ENCODE measurements around the gene SCN3B.
"Not testable (repeated sequence)": the region's sequence is repeated elsewhere in the genome, so short reads cannot be mapped to it uniquely, and the experiment has no call there.

Gene SCN3B

DNA sequence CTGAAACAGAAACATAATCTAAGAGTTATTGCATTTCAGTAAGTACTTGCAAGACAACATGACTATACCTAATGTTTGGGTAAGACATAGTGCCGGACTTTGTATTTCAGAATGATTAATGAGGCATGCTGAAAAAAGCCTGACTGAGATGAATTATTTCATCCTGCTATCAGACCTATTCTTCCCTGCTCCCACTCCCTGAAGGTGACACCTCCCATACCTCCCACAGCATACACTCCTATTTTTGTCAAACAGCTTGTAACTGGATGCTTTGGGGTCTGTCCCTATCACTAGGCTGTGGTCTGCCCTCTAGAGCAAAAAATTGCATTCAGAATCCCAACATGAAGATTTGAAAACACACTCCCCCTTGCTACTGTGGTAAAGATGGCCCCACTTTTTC, 10.9 kb upstream of the SCN3B start:
- Histone ChIP-seq H3K9me3 (ENCODE audit: control insufficient read depth, low read length) (no peaks in the 10 kb centered on the region), H3K27me3 (replicated peaks; ENCODE audit: control insufficient read depth, insufficient read depth, low read length, poor library complexity, severe bottlenecking) (no peaks in the 10 kb centered on the region), H3K4me3 (ENCODE audit: insufficient read depth, low read depth, low read length, poor library complexity, severe bottlenecking) (no peak overlapping the region), H3K36me3 (ENCODE audit: control insufficient read depth, insufficient read depth, low read length) (no peaks in the 10 kb centered on the region), H3K4me1 (ENCODE audit: control insufficient read depth, insufficient read depth, low read length, poor library complexity, severe bottlenecking) (no peaks in the 10 kb centered on the region), H3K27ac (ENCODE audit: insufficient read depth, low read length, poor library complexity, severe bottlenecking) (no peak overlapping the region)
- DNase-seq = no peak

- DNase-seq; H3K27ac ChIP-seq (ENCODE audit: insufficient read depth, low read length, poor library complexity, severe bottlenecking); H3K27me3 ChIP-seq (replicated peaks; ENCODE audit: control insufficient read depth, insufficient read depth, low read length, poor library complexity, severe bottlenecking); H3K9me3 ChIP-seq (ENCODE audit: control insufficient read depth, low read length); H3K4me3 ChIP-seq (ENCODE audit: insufficient read depth, low read depth, low read length, poor library complexity, severe bottlenecking); H3K36me3 ChIP-seq (ENCODE audit: control insufficient read depth, insufficient read depth, low read length); H3K4me1 ChIP-seq (ENCODE audit: control insufficient read depth, insufficient read depth, low read length, poor library complexity, severe bottlenecking): not testable (repeated sequence)
These were observed 5.5 kb upstream of the SCN3B start for GRCh38 chr11:123659965-123660364.

- H3K36me3 ChIP-seq (ENCODE audit: control insufficient read depth, insufficient read depth, low read length) = no peaks in the 10 kb centered on the region
- H3K27ac ChIP-seq (ENCODE audit: insufficient read depth, low read length, poor library complexity, severe bottlenecking) = no peak overlapping the region
- no peak for DNase-seq
- H3K4me1 ChIP-seq (ENCODE audit: control insufficient read depth, insufficient read depth, low read length, poor library complexity, severe bottlenecking) = peaks cover 6% of the 10 kb centered on the region
- no peaks in the 10 kb centered on the region for H3K27me3 ChIP-seq (replicated peaks; ENCODE audit: control insufficient read depth, insufficient read depth, low read length, poor library complexity, severe bottlenecking)
- no peaks in the 10 kb centered on the region for H3K9me3 ChIP-seq (ENCODE audit: control insufficient read depth, low read length)
- H3K4me3 ChIP-seq (ENCODE audit: insufficient read depth, low read depth, low read length, poor library complexity, severe bottlenecking) = no peak overlapping the region
These were observed 4.9 kb upstream of the SCN3B start for GRCh38 chr11:123659311-123659710.

DNA sequence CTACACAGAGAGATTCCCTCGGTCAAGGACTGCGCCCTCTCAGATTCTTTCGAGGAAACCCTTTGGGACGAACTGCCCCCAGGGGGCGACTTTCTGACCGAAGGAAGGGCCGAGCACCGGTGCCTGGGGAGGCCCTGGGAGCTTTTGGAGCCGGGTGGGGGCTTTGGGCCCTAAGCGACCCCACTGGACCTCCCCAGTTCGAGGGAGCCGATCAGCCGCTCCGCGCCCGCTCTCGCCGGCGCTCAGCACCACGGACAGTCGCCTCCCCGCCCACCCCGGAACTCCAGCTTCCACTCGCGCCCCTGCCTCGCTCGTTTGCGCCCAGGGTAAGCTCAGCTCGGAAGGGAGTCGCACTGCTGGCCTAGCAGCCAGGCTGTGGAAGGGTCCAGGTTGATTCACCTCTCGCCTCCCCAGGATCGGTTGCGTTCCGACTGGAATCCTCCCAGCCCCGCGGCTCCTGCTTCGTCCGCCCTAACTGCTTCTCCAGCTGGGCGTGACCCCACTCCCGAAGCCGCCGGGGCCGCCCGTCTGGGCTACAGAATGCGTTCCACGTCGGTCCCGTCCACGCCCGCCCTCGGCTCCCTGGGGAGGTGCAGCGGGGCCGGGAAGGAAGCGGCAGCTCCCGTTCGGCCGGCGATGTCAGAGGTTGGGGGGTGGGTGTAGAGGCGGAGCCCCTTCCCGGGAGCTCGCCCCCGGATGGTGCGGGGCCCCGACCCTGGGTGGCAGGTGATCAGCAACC, 428 bp downstream of the SCN3B start:
- DNase-seq = no peak

GRCh38 chr11:123653483-123653826, 969 bp downstream of the SCN3B start:
- Histone ChIP-seq H3K4me3 (ENCODE audit: insufficient read depth, low read depth, low read length, poor library complexity, severe bottlenecking) (no peak overlapping the region), H3K36me3 (ENCODE audit: control insufficient read depth, insufficient read depth, low read length) (no peaks in the 10 kb centered on the region), H3K4me1 (ENCODE audit: control insufficient read depth, insufficient read depth, low read length, poor library complexity, severe bottlenecking) (peaks cover 13% of the 10 kb centered on the region), H3K9me3 (ENCODE audit: control insufficient read depth, low read length) (no peaks in the 10 kb centered on the region), H3K27me3 (replicated peaks; ENCODE audit: control insufficient read depth, insufficient read depth, low read length, poor library complexity, severe bottlenecking) (peaks cover 11% of the 10 kb centered on the region), H3K27ac (ENCODE audit: insufficient read depth, low read length, poor library complexity, severe bottlenecking) (no peak overlapping the region)
- no peak for DNase-seq

More for the DNA sequence above, 428 bp downstream of the SCN3B start:
- peaks cover 11% of the 10 kb centered on the region for H3K27me3 ChIP-seq (replicated peaks; ENCODE audit: control insufficient read depth, insufficient read depth, low read length, poor library complexity, severe bottlenecking)
- H3K9me3 ChIP-seq (ENCODE audit: control insufficient read depth, low read length) = no peaks in the 10 kb centered on the region
- H3K27ac ChIP-seq (ENCODE audit: insufficient read depth, low read length, poor library complexity, severe bottlenecking) = no peak overlapping the region
- peak overlapping the region; percentile 57 for H3K4me3 ChIP-seq (ENCODE audit: insufficient read depth, low read depth, low read length, poor library complexity, severe bottlenecking)
- H3K36me3 ChIP-seq (ENCODE audit: control insufficient read depth, insufficient read depth, low read length) = no peaks in the 10 kb centered on the region
- H3K4me1 ChIP-seq (ENCODE audit: control insufficient read depth, insufficient read depth, low read length, poor library complexity, severe bottlenecking) = peaks cover 13% of the 10 kb centered on the region

- no peak overlapping the region for H3K4me3 ChIP-seq (ENCODE audit: insufficient read depth, low read depth, low read length, poor library complexity, severe bottlenecking)
- H3K9me3 ChIP-seq (ENCODE audit: control insufficient read depth, low read length) = no peaks in the 10 kb centered on the region
- no peak for DNase-seq
- H3K27ac ChIP-seq (ENCODE audit: insufficient read depth, low read length, poor library complexity, severe bottlenecking) = no peak overlapping the region
- peaks cover 13% of the 10 kb centered on the region for H3K4me1 ChIP-seq (ENCODE audit: control insufficient read depth, insufficient read depth, low read length, poor library complexity, severe bottlenecking)
- no peaks in the 10 kb centered on the region for H3K36me3 ChIP-seq (ENCODE audit: control insufficient read depth, insufficient read depth, low read length)
- H3K27me3 ChIP-seq (replicated peaks; ENCODE audit: control insufficient read depth, insufficient read depth, low read length, poor library complexity, severe bottlenecking) = peaks cover 11% of the 10 kb centered on the region
These were observed 1.8 kb downstream of the SCN3B start for GRCh38 chr11:123652599-123652998.

GRCh38 chr11:123650901-123651300, 3.5 kb downstream of the SCN3B start:
- H3K4me1 ChIP-seq (ENCODE audit: control insufficient read depth, insufficient read depth, low read length, poor library complexity, severe bottlenecking) = peaks cover 13% of the 10 kb centered on the region
- H3K27me3 ChIP-seq (replicated peaks; ENCODE audit: control insufficient read depth, insufficient read depth, low read length, poor library complexity, severe bottlenecking) = peaks cover 11% of the 10 kb centered on the region
- H3K36me3 ChIP-seq (ENCODE audit: control insufficient read depth, insufficient read depth, low read length) = no peaks in the 10 kb centered on the region
- H3K9me3 ChIP-seq (ENCODE audit: control insufficient read depth, low read length) = no peaks in the 10 kb centered on the region
- DNase-seq = no peak
- H3K4me3 ChIP-seq (ENCODE audit: insufficient read depth, low read depth, low read length, poor library complexity, severe bottlenecking) = no peak overlapping the region
- H3K27ac ChIP-seq (ENCODE audit: insufficient read depth, low read length, poor library complexity, severe bottlenecking) = no peak overlapping the region

- no peak overlapping the region for H3K27ac ChIP-seq (ENCODE audit: insufficient read depth, low read length, poor library complexity, severe bottlenecking)
- H3K4me1 ChIP-seq (ENCODE audit: control insufficient read depth, insufficient read depth, low read length, poor library complexity, severe bottlenecking) = peaks cover 4% of the 10 kb centered on the region
- H3K27me3 ChIP-seq (replicated peaks; ENCODE audit: control insufficient read depth, insufficient read depth, low read length, poor library complexity, severe bottlenecking) = no peaks in the 10 kb centered on the region
- H3K36me3 ChIP-seq (ENCODE audit: control insufficient read depth, insufficient read depth, low read length) = no peaks in the 10 kb centered on the region
- H3K4me3 ChIP-seq (ENCODE audit: insufficient read depth, low read depth, low read length, poor library complexity, severe bottlenecking) = no peak overlapping the region
- H3K9me3 ChIP-seq (ENCODE audit: control insufficient read depth, low read length) = no peaks in the 10 kb centered on the region
- no peak for DNase-seq
These were observed 9.0 kb downstream of the SCN3B start for GRCh38 chr11:123645286-123645975.

DNA sequence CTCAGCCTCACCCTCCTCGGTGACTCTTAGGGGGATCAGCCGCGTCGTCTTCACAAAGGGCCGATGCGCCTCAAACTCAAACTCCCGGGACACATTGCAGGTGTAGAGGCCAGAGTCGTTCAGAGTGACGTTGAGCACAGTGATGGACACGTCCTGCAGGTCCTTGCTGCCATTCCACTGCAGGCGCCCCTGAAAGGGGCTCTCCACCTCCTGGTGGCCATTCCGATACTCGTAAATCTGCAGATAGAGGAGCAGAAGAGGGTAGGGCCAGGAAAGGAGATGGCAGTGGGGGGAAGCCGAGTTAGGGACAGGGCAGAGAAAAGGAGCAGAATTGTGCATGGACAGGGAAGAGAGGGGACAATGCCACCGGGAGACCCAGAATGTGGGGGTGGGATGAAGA, 12.0 kb downstream of the SCN3B start:
- H3K4me3 ChIP-seq (ENCODE audit: insufficient read depth, low read depth, low read length, poor library complexity, severe bottlenecking) = no peak overlapping the region
- no peaks in the 10 kb centered on the region for H3K36me3 ChIP-seq (ENCODE audit: control insufficient read depth, insufficient read depth, low read length)
- DNase-seq = no peak
- no peaks in the 10 kb centered on the region for H3K9me3 ChIP-seq (ENCODE audit: control insufficient read depth, low read length)
- H3K27me3 ChIP-seq (replicated peaks; ENCODE audit: control insufficient read depth, insufficient read depth, low read length, poor library complexity, severe bottlenecking) = no peaks in the 10 kb centered on the region
- no peak overlapping the region for H3K27ac ChIP-seq (ENCODE audit: insufficient read depth, low read length, poor library complexity, severe bottlenecking)
- H3K4me1 ChIP-seq (ENCODE audit: control insufficient read depth, insufficient read depth, low read length, poor library complexity, severe bottlenecking) = peaks cover 4% of the 10 kb centered on the region

DNA sequence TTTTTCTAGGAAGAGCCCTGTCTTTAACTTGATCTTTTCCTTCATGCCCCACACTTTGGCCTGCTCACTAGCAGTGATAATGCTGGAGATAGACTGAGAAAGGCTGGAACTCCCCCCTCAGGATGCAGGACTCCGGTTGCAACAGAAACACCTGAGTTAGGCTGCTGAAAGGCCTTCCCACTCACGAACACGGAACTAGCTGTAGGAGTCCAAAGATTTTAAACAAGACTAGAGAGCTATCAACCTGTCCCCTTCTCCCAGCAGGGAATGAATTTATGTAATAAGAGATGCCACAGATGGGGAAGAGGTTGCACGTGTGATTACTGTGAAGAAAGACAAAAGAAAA, 13.0 kb downstream of the SCN3B start:
- no peak overlapping the region for H3K27ac ChIP-seq (ENCODE audit: insufficient read depth, low read length, poor library complexity, severe bottlenecking)
- no peaks in the 10 kb centered on the region for H3K27me3 ChIP-seq (replicated peaks; ENCODE audit: control insufficient read depth, insufficient read depth, low read length, poor library complexity, severe bottlenecking)
- no peaks in the 10 kb centered on the region for H3K36me3 ChIP-seq (ENCODE audit: control insufficient read depth, insufficient read depth, low read length)
- no peak overlapping the region for H3K4me3 ChIP-seq (ENCODE audit: insufficient read depth, low read depth, low read length, poor library complexity, severe bottlenecking)
- no peaks in the 10 kb centered on the region for H3K9me3 ChIP-seq (ENCODE audit: control insufficient read depth, low read length)
- no peak for DNase-seq
- H3K4me1 ChIP-seq (ENCODE audit: control insufficient read depth, insufficient read depth, low read length, poor library complexity, severe bottlenecking) = peaks cover 4% of the 10 kb centered on the region
